ENCODE measurements around the gene SCART1. TPM values are rescaled to one million over a fixed set of nuclear protein-coding genes. Genes with fewer than 3 reads are reported as not detected.
"Not testable (repeated sequence)": the region's sequence is repeated elsewhere in the genome, so short reads cannot be mapped to it uniquely, and the experiment has no call there.

The SCART1 gene
- total RNA-seq, 1 donor from 2014 or later = 1.4 TPM

- Mint-ChIP-seq H3K9me3 (peaks cover 15% of the 10 kb centered on the region), H3K36me3 (ENCODE audit: low read depth) (peaks cover 11% of the 10 kb centered on the region), H3K4me3 (no peak overlapping the region), H3K27me3 (ENCODE audit: low read depth) (no peaks in the 10 kb centered on the region), H3K27ac (ENCODE audit: unreplicated experiment) (no peak overlapping the region), H3K4me1 (no peaks in the 10 kb centered on the region)
- TF ChIP-seq CTCF (conservative IDR thresholded peaks at IDR 0.05) = no peak
- no peak for DNase-seq (ENCODE audit: low read depth, low spot score)
These were observed 15.0 kb upstream of the SCART1 start for GRCh38 chr10:133438711-133439273.

GRCh38 chr10:133439517-133440461, 14.0 kb upstream of the SCART1 start:
- Mint-ChIP-seq H3K4me1 (no peaks in the 10 kb centered on the region), H3K9me3 (peaks cover 15% of the 10 kb centered on the region), H3K27me3 (ENCODE audit: low read depth) (no peaks in the 10 kb centered on the region), H3K27ac (ENCODE audit: unreplicated experiment) (no peak overlapping the region), H3K4me3 (no peak overlapping the region), H3K36me3 (ENCODE audit: low read depth) (peaks cover 11% of the 10 kb centered on the region)
- no peak for TF ChIP-seq CTCF (conservative IDR thresholded peaks at IDR 0.05)
- no peak for DNase-seq (ENCODE audit: low read depth, low spot score)

- Mint-ChIP-seq H3K27me3 (ENCODE audit: low read depth) (no peaks in the 10 kb centered on the region), H3K4me3 (no peak overlapping the region), H3K4me1 (no peaks in the 10 kb centered on the region), H3K9me3 (peaks cover 15% of the 10 kb centered on the region), H3K27ac (ENCODE audit: unreplicated experiment) (no peak overlapping the region), H3K36me3 (ENCODE audit: low read depth) (peaks cover 11% of the 10 kb centered on the region)
- DNase-seq (ENCODE audit: low read depth, low spot score) = no peak
- TF ChIP-seq CTCF (conservative IDR thresholded peaks at IDR 0.05) = no peak
These were observed 13.0 kb upstream of the SCART1 start for GRCh38 chr10:133440633-133441285.

DNA sequence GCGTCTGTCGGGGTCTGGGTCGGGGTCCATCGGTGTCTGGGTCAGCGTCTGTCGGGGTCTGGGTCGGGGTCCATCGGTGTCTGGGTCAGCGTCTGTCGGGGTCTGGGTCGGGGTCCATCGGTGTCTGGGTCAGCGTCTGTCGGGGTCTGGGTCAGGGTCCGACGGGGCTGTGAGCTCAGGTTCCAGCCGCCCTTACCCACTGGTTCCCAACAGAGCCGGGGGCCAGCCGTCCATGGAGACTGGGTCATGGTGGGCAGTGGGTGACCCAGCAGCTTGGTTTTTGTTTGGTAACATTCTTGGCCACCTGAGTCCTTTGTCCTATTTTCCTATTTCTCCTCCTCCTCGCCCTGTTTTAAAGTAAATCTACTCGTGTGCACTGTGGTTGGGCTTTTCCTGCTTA, 12.4 kb upstream of the SCART1 start:
- H3K27me3 Mint-ChIP-seq (ENCODE audit: low read depth); H3K27ac Mint-ChIP-seq (ENCODE audit: unreplicated experiment); DNase-seq (ENCODE audit: low read depth, low spot score); H3K4me3 Mint-ChIP-seq; H3K4me1 Mint-ChIP-seq: not testable (repeated sequence)
- H3K36me3 Mint-ChIP-seq (ENCODE audit: low read depth) = peaks cover 11% of the 10 kb centered on the region
- H3K9me3 Mint-ChIP-seq = peaks cover 15% of the 10 kb centered on the region

GRCh38 chr10:133441780-133442179, 12.0 kb upstream of the SCART1 start:
- no peak for DNase-seq (ENCODE audit: low read depth, low spot score)
- Mint-ChIP-seq H3K36me3 (ENCODE audit: low read depth) (peaks cover 13% of the 10 kb centered on the region), H3K27me3 (ENCODE audit: low read depth) (no peaks in the 10 kb centered on the region), H3K27ac (ENCODE audit: unreplicated experiment) (no peak overlapping the region), H3K4me1 (no peaks in the 10 kb centered on the region), H3K4me3 (no peak overlapping the region), H3K9me3 (peaks cover 13% of the 10 kb centered on the region)
- TF ChIP-seq CTCF (conservative IDR thresholded peaks at IDR 0.05) = no peak

Data from neural crest cell (in vitro differentiated cells).